ENCODE results near the gene MAN1B1. TPM values are rescaled to one million over a fixed set of nuclear protein-coding genes. Genes with fewer than 3 reads are reported as not detected.
"Not testable (repeated sequence)": the region's sequence is repeated elsewhere in the genome, so short reads cannot be mapped to it uniquely, and the experiment has no call there.

Gene MAN1B1
- total RNA-seq, 1 experiment from 2014 or later, result 57.2 TPM

DNA sequence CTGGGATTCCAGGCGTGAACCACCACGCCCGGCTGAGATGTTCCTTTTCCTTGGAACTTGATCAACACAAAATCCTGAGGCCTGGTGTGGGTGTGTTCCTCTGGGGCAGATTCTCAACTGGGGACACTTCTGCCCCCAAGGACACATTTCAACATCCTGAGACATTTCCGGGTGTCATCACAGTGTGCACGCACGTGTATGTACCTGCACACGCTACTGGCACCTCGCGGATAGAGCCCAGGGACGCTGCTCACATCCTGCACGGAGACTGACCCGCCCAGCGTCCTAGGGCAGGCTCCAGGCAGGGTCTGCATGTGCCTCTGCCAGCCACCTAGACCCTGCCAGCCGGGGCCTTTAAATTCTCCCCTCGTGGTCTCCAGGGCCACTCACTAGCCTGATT lies 24.4 kb upstream of the MAN1B1 start:
- Histone ChIP-seq H3K4me1 (ENCODE audit: control insufficient read depth, insufficient read depth, low read length) (no peaks in the 10 kb centered on the region), H3K27ac (ENCODE audit: low read length) (no peak overlapping the region), H3K9me3 (ENCODE audit: control insufficient read depth, insufficient read depth, low read depth, low read length) (no peaks in the 10 kb centered on the region), H3K36me3 (ENCODE audit: control insufficient read depth, insufficient read depth, low read length) (no peaks in the 10 kb centered on the region), H3K27me3 (ENCODE audit: control insufficient read depth, insufficient read depth, low read length) (no peaks in the 10 kb centered on the region), H3K4me3 (ENCODE audit: low read depth in 2 of 2, low read length in 2 of 2) (no peak overlapping the region)
- intact Hi-C loops (cut with micrococcal nuclease; ENCODE audit: unreplicated experiment), result no loop called here
- ChIA-PET POLR2A (no interaction called here), CTCF (no interaction called here)
- DNase-seq (ENCODE audit: low read depth, low spot score), result no peak
- BruUV-seq (replicated peaks), result TSS peak; percentile 76
- in situ Hi-C loops (cut with HindIII; ENCODE audit: low pct_unique_long_range_greater_than_20kb, low sequenced_read_pairs), result no loop called here
- no peak for ATAC-seq
- TF ChIP-seq, protein P1, sequence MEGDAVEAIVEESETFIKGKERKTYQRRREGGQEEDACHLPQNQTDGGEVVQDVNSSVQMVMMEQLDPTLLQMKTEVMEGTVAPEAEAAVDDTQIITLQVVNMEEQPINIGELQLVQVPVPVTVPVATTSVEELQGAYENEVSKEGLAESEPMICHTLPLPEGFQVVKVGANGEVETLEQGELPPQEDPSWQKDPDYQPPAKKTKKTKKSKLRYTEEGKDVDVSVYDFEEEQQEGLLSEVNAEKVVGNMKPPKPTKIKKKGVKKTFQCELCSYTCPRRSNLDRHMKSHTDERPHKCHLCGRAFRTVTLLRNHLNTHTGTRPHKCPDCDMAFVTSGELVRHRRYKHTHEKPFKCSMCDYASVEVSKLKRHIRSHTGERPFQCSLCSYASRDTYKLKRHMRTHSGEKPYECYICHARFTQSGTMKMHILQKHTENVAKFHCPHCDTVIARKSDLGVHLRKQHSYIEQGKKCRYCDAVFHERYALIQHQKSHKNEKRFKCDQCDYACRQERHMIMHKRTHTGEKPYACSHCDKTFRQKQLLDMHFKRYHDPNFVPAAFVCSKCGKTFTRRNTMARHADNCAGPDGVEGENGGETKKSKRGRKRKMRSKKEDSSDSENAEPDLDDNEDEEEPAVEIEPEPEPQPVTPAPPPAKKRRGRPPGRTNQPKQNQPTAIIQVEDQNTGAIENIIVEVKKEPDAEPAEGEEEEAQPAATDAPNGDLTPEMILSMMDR (IDR thresholded peaks at IDR 0.05), result no peak
- no peak for TF ChIP-seq SIN3A (IDR thresholded peaks at IDR 0.05; ENCODE audit: borderline replicate concordance, insufficient read depth, low read depth, low read length)
- TF ChIP-seq, protein P2, sequence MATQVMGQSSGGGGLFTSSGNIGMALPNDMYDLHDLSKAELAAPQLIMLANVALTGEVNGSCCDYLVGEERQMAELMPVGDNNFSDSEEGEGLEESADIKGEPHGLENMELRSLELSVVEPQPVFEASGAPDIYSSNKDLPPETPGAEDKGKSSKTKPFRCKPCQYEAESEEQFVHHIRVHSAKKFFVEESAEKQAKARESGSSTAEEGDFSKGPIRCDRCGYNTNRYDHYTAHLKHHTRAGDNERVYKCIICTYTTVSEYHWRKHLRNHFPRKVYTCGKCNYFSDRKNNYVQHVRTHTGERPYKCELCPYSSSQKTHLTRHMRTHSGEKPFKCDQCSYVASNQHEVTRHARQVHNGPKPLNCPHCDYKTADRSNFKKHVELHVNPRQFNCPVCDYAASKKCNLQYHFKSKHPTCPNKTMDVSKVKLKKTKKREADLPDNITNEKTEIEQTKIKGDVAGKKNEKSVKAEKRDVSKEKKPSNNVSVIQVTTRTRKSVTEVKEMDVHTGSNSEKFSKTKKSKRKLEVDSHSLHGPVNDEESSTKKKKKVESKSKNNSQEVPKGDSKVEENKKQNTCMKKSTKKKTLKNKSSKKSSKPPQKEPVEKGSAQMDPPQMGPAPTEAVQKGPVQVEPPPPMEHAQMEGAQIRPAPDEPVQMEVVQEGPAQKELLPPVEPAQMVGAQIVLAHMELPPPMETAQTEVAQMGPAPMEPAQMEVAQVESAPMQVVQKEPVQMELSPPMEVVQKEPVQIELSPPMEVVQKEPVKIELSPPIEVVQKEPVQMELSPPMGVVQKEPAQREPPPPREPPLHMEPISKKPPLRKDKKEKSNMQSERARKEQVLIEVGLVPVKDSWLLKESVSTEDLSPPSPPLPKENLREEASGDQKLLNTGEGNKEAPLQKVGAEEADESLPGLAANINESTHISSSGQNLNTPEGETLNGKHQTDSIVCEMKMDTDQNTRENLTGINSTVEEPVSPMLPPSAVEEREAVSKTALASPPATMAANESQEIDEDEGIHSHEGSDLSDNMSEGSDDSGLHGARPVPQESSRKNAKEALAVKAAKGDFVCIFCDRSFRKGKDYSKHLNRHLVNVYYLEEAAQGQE (IDR thresholded peaks at IDR 0.05; ENCODE audit: insufficient read depth in 1 of 2, low read depth in 2 of 2, low read length in 1 of 2), result no peak
- TF ChIP-seq TCF7L2 (IDR thresholded peaks at IDR 0.05; ENCODE audit: low read depth, low read length), result no peak
- TF ChIP-seq POLR2AphosphoS5 (IDR thresholded peaks at IDR 0.05; ENCODE audit: low read depth, low read length), result no peak

DNA sequence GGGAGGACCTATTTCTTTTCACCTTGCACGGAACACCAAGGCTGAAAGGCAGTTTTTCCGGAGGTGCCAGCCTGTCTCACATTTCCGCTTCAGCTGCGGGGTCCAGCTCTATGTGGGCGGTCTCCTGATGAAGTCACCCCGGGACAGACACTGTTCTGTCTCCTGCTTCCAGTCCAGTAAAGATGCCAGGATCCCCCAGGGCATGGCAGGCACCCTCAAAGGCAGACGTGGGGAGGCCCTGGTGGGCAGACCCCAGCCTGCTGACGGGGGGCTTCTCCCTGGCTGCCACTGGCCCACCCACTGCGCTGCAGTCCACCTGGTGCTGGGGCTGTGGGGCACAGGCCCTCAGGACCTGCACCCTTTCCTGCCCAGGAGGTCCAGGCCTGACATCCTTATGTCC lies 24.0 kb upstream of the MAN1B1 start:
- in situ Hi-C loops (cut with HindIII; ENCODE audit: low pct_unique_long_range_greater_than_20kb, low sequenced_read_pairs); intact Hi-C loops (cut with micrococcal nuclease; ENCODE audit: unreplicated experiment); H3K36me3 ChIP-seq (ENCODE audit: control insufficient read depth, insufficient read depth, low read length); POLR2A ChIA-PET; DNase-seq (ENCODE audit: low read depth, low spot score); ATAC-seq; H3K4me1 ChIP-seq (ENCODE audit: control insufficient read depth, insufficient read depth, low read length); H3K9me3 ChIP-seq (ENCODE audit: control insufficient read depth, insufficient read depth, low read depth, low read length); H3K4me3 ChIP-seq (ENCODE audit: low read depth in 2 of 2, low read length in 2 of 2); H3K27ac ChIP-seq (ENCODE audit: low read length); H3K27me3 ChIP-seq (ENCODE audit: control insufficient read depth, insufficient read depth, low read length); BruUV-seq (replicated peaks); CTCF ChIA-PET: not testable (repeated sequence)

DNA sequence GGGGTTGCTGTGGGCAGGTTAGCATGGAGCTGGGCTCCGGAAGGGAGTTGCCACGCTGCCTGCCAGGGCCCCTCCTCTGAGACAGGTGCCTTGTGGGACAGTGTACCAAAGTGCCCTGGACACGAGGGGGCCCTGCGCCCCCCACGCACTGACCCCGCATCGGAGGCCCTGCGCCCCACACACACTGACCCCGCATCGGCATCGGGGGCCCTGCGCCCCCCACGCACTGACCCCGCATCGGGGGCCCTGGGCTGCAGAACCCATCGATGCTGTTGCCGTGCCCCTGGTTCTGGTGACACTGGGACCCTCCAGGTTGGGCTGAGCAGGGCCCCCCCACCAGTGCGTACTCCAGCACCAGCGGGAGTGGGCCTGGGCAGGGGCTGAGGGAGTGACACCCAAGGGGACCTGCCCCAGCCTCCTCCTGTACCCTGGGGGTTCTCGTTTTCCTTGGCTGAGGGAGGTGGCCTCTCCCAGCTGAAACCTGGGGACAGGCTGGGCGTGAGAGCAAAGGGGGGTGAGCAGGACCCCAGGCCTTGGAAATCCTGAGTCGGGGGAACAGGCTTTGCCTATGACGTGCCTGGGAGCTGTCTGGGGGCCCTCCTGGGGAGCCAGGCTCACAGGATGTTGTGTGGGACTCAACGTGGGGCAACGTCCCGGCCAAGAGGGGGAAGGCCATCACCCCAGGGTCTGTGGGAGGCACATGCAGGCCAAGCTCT lies 23.3 kb upstream of the MAN1B1 start:
- intact Hi-C loops (cut with micrococcal nuclease; ENCODE audit: unreplicated experiment) (loop anchor here (1.0 kb wide), 1 partner anchor 17 kb away; the partner anchor contains the start of gene NPDC1), in situ Hi-C loops (cut with HindIII; ENCODE audit: low pct_unique_long_range_greater_than_20kb, low sequenced_read_pairs) (no loop called here)
- Histone ChIP-seq H3K27me3 (ENCODE audit: control insufficient read depth, insufficient read depth, low read length) (no peaks in the 10 kb centered on the region), H3K4me3 (ENCODE audit: low read depth in 2 of 2, low read length in 2 of 2) (no peak overlapping the region), H3K9me3 (ENCODE audit: control insufficient read depth, insufficient read depth, low read depth, low read length) (no peaks in the 10 kb centered on the region), H3K36me3 (ENCODE audit: control insufficient read depth, insufficient read depth, low read length) (no peaks in the 10 kb centered on the region), H3K4me1 (ENCODE audit: control insufficient read depth, insufficient read depth, low read length) (peaks cover 2% of the 10 kb centered on the region; the same call in 1 of the 2 replicates), H3K27ac (ENCODE audit: low read length) (no peak overlapping the region)
- CTCF ChIA-PET, result interaction anchor here (0.7 to 1.4 kb wide), 4 partner anchors 14 to 66 kb away, joined by 3 to 11 read pairs (median 3); partner anchors contain the start of gene NPDC1
- no peak for TF ChIP-seq SIN3A (IDR thresholded peaks at IDR 0.05; ENCODE audit: borderline replicate concordance, insufficient read depth, low read depth, low read length)
- no peak for TF ChIP-seq POLR2AphosphoS5 (IDR thresholded peaks at IDR 0.05; ENCODE audit: low read depth, low read length)
- TF ChIP-seq, protein P2 (IDR thresholded peaks at IDR 0.05; ENCODE audit: insufficient read depth in 1 of 2, low read depth in 2 of 2, low read length in 1 of 2), result no peak
- TF ChIP-seq, protein P1 (IDR thresholded peaks at IDR 0.05), result no peak
- TF ChIP-seq TCF7L2 (IDR thresholded peaks at IDR 0.05; ENCODE audit: low read depth, low read length), result no peak
- POLR2A ChIA-PET, result no interaction called here
- BruUV-seq (replicated peaks), result no TSS peak
- DNase-seq (ENCODE audit: low read depth, low spot score), result no peak
- no peak for ATAC-seq
